Astrocyte of the spinal cord (primary cell): ENCODE data around the gene ASPHD2.

ENCODE experiments used
- DNase-seq: peaks from one replicate; pipeline ENCODE4 v3.0.0; 2011; ENCODE audit warnings: low read depth, low spot score
- H3K4me3 ChIP-seq: 2 replicates; pipeline ENCODE4 v1.5.1; 2011; ENCODE audit warnings: low read depth, mild to moderate bottlenecking, low read length, moderate library complexity
- in situ Hi-C: cut with HindIII; loops from 2 replicates; pipeline ENCODE4 v1.10.0; 2017; ENCODE audit warnings: low sequenced_read_pairs
- TF ChIP-seq, protein P1 (sequence below): IDR thresholded peaks from 2 replicates; pipeline ENCODE4 v1.5.1; 2012; ENCODE audit warnings: low read depth, mild to moderate bottlenecking, low read length, inconsistent platforms

ASPHD2 gene

GRCh38 chr22:26484360-26484706 is 55.3 kb downstream of the ASPHD2 start:
- in situ Hi-C loops: no loop called here
- DNase-seq: no peak
- peak overlapping the region; percentile 88 for H3K4me3 ChIP-seq
- TF ChIP-seq, protein P1, sequence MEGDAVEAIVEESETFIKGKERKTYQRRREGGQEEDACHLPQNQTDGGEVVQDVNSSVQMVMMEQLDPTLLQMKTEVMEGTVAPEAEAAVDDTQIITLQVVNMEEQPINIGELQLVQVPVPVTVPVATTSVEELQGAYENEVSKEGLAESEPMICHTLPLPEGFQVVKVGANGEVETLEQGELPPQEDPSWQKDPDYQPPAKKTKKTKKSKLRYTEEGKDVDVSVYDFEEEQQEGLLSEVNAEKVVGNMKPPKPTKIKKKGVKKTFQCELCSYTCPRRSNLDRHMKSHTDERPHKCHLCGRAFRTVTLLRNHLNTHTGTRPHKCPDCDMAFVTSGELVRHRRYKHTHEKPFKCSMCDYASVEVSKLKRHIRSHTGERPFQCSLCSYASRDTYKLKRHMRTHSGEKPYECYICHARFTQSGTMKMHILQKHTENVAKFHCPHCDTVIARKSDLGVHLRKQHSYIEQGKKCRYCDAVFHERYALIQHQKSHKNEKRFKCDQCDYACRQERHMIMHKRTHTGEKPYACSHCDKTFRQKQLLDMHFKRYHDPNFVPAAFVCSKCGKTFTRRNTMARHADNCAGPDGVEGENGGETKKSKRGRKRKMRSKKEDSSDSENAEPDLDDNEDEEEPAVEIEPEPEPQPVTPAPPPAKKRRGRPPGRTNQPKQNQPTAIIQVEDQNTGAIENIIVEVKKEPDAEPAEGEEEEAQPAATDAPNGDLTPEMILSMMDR: no peak

- TF ChIP-seq, protein P1: no peak
- in situ Hi-C loops: no loop called here
- no peak for DNase-seq
- no peak overlapping the region for H3K4me3 ChIP-seq
Measured at GRCh38 chr22:26485013-26485412, 56.0 kb downstream of the ASPHD2 start.

DNA sequence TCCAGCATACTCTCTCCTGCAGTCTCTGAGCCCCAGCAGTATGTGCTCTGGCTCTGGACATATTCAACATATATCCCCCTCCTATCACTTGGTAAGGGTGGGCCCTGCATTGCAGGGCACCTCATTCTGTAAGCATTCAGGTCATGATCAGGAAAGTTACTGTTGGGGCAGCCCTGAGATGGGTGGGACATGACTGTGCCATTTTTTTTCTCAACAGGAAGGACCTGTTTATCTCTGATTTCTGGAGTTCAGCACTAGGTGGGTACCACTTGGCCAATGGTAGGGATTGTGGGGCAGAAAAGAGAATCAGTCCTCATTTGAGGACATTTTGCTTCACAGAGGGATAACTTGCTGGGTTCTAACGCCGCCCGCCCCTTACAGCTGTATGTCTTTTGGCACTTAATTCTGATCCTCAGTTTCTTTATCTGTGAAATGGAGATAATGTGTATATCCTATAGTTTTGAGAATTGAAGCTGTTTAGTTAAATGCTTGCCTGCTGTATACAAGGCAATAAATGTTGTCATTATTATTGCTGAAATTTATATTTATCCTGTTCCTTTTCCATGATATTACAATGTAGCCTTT is 56.8 kb downstream of the ASPHD2 start:
- H3K4me3 ChIP-seq: no peak overlapping the region
- no peak for DNase-seq
- TF ChIP-seq, protein P1: no peak
- in situ Hi-C loops: no loop called here

- no peak for DNase-seq
- no peak overlapping the region for H3K4me3 ChIP-seq
- TF ChIP-seq, protein P1: no peak
- in situ Hi-C loops: no loop called here
Measured at GRCh38 chr22:26486394-26486793, 57.3 kb downstream of the ASPHD2 start.

GRCh38 chr22:26487996-26488395 is 58.9 kb downstream of the ASPHD2 start:
- in situ Hi-C loops: no loop called here

DNA sequence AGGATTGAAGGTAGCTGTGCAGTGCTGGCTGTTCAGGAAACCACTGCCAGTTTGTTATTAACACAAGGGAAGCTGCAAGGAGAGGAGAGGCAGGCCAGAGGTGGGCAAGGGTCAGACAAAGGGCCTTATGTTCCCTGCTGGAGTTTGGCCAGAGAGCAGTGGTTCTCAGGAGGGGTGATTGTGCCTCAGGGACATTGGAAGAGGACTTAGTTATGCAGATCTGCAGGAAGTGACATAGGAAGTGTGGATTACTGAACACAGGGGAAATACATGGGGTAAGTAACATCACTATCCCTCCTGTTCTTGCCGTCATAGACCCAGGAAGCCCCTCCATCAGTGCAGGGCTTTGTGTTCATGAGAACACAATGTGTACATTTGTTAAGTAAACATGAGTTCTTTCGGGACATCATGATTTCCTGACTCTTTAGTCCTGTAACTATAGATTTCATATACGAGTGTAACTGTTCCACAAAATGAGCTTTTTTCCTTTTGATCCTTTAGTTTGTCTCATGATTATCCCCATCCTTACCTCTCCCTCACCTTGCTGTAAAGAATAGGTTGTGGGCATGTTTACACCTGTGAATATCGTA is 60.5 kb downstream of the ASPHD2 start:
- no peak overlapping the region for H3K4me3 ChIP-seq
- TF ChIP-seq, protein P1: no peak
- no peak for DNase-seq
- in situ Hi-C loops: no loop called here

More at GRCh38 chr22:26487996-26488395, 58.9 kb downstream of the ASPHD2 start:
- H3K4me3 ChIP-seq: no peak overlapping the region
- no peak for DNase-seq
- TF ChIP-seq, protein P1: no peak
